SIG-M5 (cell line): ENCODE data around the gene TMPRSS11B.
"Not testable (repeated sequence)": the region's sequence is repeated elsewhere in the genome, so short reads cannot be mapped to it uniquely, and the experiment has no call there.

ENCODE experiments used
- DNase-seq: peaks from one replicate; lab custom pipeline; 2025; lab: John Stamatoyannopoulos, UW

TMPRSS11B gene

GRCh38 chr4:68245594-68245993, at the start of gene TMPRSS11B:
Gene TMPRSS11B (minus strand): TSS chr4:68245694. CDS start chr4:68245558, 136 bp downstream.
- DNase-seq = no peak

DNA sequence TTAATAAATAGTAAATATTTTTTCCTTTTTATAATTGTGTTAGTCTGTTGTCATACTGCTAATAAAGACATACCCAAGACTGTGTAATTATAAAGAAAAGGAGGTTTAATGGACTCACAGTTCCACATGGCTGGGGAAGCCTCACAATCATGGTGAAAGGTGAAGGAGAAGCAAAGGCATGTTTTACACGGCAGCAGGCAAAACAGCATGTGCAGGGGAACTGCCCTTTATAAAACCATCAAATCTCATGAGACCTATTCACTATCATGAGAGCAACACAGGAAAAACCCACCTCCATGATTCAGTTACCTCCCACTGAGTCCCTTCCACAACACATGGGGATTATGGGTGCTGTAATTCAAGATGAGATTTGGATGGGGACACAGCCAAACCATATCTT, 45.8 kb upstream of the TMPRSS11B start:
- DNase-seq = no peak

GRCh38 chr4:68288393-68288740, 42.9 kb upstream of the TMPRSS11B start:
- DNase-seq = no peak

GRCh38 chr4:68287704-68288392, 42.4 kb upstream of the TMPRSS11B start:
- no peak for DNase-seq

DNA sequence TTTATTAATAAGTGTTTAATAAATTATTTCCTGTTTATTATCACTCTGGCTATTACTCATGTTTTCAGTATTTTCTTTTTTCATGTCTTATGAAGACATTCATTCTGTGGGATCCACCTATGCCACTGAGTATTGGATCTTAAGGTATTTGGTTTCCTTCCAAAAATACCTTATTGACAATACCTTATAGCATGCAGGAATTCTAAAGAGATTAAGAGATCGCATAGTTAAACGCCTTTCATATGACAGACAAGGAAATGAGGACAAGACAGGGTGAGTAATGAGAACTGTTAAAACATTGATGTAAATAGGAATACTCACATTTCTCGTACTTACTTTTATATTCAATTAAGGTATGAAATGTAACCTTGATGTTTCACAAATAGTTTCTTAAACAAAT, 38.2 kb upstream of the TMPRSS11B start:
- no peak for DNase-seq

- no peak for DNase-seq
Observed at GRCh38 chr4:68283095-68283494, 37.6 kb upstream of the TMPRSS11B start.

DNA sequence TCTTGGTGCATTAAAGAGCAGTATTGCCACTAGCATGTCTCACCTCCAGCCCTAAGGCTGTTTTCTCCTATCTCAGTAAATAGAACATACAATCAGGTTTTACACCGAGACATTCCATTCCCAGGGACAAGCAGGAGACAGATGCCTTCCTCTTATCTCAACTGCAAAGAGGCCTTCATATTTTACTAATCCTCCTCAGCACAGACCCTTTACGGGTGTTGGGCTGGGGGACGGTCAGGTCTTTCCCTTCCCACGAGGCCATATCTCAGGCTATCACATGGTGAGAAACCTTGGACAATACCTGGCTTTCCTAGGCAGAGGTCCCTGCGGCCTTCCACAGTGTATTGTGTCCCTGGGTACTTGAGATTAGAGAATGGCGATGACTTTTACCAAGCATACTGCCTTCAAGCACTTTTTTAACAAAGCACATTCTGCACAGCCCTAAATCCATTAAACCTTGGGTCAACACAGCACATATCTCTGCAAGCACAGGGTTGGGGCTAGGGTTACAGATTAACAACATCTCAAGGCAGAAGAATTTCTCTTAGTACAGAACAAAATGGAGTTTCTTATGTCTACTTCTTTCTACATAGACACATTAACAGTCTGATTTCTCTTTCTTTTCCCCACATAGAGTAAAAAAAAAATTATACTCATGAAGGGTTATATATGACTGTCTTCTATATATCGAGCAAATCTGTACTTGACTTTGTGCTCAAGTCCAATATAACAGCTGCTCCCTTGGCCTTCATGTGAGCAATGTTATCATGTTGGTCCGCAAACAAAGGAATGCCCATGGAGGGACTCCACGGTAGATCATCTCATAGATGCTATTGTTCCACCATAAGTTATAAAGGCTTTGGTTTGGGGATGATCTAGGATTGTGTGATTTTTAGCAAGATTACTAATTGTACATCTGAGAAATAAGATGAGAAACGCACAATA, 36.6 kb upstream of the TMPRSS11B start:
- DNase-seq = not testable (repeated sequence)

GRCh38 chr4:68278029-68278428, 32.5 kb upstream of the TMPRSS11B start:
- no peak for DNase-seq

DNA sequence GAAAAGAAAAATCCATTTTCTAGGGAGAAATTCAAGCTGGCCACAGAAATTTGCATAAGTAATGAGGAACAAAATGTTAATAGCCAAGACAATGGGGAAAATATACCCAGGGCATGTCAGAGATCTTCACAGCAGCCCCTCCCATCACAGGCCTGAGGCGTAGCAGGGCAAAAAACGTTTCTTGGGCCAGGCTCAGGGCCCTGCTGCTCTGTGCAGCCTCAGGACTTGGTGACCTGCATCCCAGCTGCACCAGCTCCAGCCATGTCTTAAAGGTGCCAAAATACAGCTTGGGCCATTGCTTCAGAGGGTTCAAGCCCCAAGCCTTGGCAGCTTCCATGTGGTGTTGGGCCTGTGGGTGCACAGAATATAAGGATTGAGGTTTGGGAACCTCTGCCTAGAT, 32.1 kb upstream of the TMPRSS11B start:
- no peak for DNase-seq

DNA sequence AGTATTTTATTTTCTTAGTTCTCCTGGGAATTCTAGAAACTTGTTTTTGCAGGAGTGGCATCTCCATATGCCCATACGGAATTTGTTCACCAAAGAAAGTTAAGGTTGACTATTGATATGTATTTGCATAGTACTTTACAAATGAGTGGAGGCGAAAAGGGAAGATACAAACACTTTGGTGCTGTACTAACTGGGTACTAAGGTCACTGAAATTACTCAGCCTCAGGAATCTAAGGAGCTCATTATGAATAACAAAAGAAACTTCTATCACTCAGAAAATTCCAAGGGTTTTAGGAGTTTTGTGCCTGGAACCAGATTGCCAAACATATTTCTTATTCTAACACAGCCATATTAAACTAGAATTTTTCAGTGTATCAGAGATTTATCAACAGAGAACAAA, 27.4 kb upstream of the TMPRSS11B start:
- DNase-seq = no peak

DNA sequence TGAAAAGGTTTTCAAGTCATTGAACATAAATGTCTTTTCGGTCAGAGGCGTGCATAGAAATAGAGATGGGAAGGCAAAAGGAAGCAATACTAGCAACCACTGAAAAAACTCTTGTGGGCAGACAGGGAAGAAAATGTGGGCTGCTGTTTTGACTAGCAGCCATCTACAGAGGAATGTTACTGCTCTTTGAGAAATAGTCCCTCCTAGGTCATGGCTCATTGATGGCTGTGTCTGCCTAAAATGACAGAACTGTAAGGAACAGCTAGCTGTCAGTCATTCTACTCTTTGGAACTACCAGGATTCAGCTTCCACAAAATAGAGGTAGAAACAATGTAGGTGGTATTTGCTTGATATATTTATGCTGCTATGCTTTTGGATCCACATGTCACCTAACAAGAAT, 26.9 kb upstream of the TMPRSS11B start:
- no peak for DNase-seq

DNA sequence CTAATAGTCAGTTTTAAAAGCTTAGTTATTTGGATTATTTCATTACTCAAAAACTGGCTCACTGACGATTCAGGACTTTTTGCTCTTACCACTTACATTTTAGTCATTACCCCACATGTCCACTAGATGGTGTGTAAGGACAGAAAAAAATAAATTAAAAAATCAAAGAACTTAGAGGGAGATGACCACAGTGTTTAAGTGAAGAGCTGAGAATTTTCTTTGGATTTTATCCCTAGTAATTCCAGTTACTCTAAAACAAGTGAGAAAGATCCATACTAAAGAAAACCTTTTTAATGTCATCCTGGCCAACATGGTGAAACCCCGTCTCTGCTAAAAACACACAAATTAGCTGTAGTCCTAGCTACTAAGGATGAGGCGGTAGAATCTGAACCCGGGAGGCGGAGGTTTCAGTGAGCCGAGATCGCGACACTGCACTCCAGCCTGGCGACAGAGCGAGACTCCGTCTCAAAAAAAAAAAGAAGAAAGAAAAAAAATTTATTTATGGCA, 26.4 kb upstream of the TMPRSS11B start:
- no peak for DNase-seq

GRCh38 chr4:68267433-68267944, 22.0 kb upstream of the TMPRSS11B start:
- no peak for DNase-seq

DNA sequence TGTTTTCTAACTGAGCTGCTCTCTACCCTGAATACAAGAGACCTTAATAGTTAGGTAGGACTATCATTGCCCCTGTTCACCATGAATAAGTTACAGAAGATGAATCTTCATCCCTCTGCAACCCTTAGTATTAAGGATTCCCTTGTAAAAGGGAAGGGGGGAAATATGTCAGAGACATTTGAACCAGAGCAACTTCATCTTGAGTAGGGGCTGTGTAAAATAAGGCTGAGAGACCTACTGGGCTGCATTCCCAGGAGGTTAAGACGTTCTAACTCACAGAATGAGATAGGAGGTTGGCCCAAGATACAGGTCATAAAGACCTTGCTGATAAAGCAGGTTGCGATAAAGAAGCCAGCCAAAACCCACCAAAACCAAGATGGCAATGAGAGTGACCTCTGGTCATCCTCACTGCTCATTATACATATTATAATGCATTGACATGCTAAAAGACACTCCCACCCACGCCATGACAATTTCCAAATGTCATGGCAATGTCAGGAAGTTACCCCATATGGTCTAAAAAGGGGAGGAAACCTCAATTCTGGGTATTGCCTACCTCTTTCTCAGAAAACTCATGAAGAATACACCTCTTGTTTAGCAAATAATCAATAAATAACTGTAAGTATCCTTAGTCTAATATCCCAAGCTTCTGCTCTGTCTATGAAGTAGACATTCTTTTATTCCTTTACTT, 19.5 kb upstream of the TMPRSS11B start:
- no peak for DNase-seq

DNA sequence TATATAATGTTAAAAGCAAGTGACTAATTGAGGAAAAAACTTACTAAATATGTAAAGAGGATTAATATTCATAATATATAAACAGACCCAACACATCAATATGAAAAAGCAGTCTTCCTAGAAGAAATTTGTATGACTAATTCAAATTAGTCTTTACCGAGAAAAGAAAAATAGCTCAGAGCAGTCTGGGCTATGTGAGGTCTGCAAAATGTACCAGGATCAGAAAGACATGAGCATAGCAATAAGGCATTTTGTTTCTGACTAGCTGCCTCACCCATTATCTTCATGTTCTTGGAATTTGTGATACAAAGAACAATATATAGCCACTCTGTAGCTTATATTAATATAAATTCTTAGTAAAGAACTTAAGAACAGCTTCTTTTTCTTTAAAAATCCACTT, 13.7 kb upstream of the TMPRSS11B start:
- DNase-seq = no peak

GRCh38 chr4:68257719-68258118, 12.2 kb upstream of the TMPRSS11B start:
- DNase-seq = no peak

- DNase-seq = no peak
Observed at GRCh38 chr4:68256284-68256683, 10.8 kb upstream of the TMPRSS11B start.

- DNase-seq = no peak
Observed at GRCh38 chr4:68250151-68250930, 4.8 kb upstream of the TMPRSS11B start.

DNA sequence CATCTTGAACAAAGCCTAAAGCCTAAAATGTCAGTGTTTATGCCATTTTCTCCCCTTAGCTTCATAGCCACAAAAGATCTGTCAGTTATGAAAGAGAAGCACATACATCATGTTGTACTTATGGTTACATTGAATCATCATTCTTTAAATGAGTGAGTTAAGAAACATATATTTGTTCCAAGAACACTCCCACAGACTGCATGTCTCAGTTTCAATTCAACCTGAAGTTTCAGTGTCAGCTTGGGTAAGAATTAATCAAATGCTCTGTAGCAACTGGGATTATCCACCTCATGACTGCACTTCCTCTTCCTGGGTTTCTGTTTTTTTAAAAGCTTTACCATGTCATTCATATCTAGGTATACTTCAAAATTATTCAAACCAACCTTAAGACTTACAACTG, 3.9 kb upstream of the TMPRSS11B start:
- no peak for DNase-seq

- DNase-seq = no peak
Observed at GRCh38 chr4:68240620-68241019, 4.9 kb downstream of the TMPRSS11B start.

DNA sequence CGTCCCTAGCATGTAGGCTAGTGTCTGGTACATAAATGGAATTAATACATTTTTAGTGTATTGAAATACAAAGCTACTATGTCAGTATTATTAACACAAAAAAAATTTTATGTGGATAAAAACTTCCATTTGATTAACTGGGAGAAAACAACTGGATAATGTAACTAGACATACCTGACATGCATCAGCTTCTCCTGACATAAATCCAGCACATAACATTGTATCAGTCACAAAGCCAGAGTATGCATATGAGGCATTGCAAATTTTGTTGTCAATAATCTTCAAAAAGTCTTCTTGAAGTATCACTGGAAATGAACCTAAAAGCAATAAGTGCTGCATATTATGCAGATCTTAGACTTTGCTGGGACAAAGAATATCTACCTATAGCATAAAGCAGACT, 16.9 kb downstream of the TMPRSS11B start:
- no peak for DNase-seq

- no peak for DNase-seq
Observed at GRCh38 chr4:68218044-68218443, 27.4 kb downstream of the TMPRSS11B start.
